DND-41 (cell line): ENCODE data around the gene SLC6A18.

ENCODE experiments used
- ATAC-seq: fragments of 200-7000 bp; cut with Tn5 transposase; 3 replicates; pipeline ENCODE4 v1.9.1; 2021; ENCODE audit warnings: low read depth; ENCODE audit not compliant: insufficient read depth
- DNase-seq: peaks from one replicate; pipeline ENCODE4 v3.0.0-alpha.2; 2020
- H2AFZ ChIP-seq: 2 replicates; pipeline ENCODE4 v1.6.0; 2012; ENCODE audit warnings: low read depth, low read length
- H3K27ac ChIP-seq: 2 replicates; pipeline ENCODE4 v1.5.1; 2012; ENCODE audit warnings: low read length, inconsistent platforms
- H3K27me3 ChIP-seq: fragments of 200-600 bp; sonication (generic); 2 replicates; pipeline ENCODE4 v1.6.0; 2012; ENCODE audit warnings: low read length, mild to moderate bottlenecking, inconsistent platforms; ENCODE audit not compliant: insufficient read depth, poor library complexity
- H3K36me3 ChIP-seq: 2 replicates; pipeline ENCODE4 v1.5.1; 2012; ENCODE audit warnings: low read length, inconsistent platforms; ENCODE audit not compliant: insufficient read depth
- H3K4me1 ChIP-seq: 2 replicates; pipeline ENCODE4 v1.5.1; 2012; ENCODE audit warnings: mild to moderate bottlenecking, low read length; ENCODE audit not compliant: insufficient read depth
- H3K4me2 ChIP-seq: 2 replicates; pipeline ENCODE4 v1.6.0; 2012; ENCODE audit warnings: mild to moderate bottlenecking, moderate library complexity, low read length, inconsistent platforms; ENCODE audit not compliant: insufficient read depth
- H3K4me3 ChIP-seq, 2 experiments: fragments of 200-600 bp in 1 of 2; shearing (Covaris generic) in 1 of 2; 2 replicates each; pipeline ENCODE4 v1.5.1; 2012 to 2016; ENCODE audit warnings: inconsistent platforms in 2 of 2, low read length in 2 of 2, mild to moderate bottlenecking in 2 of 2, low read depth in 1 of 2, moderate library complexity in 1 of 2
- H3K79me2 ChIP-seq: 2 replicates; pipeline ENCODE4 v1.6.0; 2012; ENCODE audit warnings: low read length, inconsistent platforms; ENCODE audit not compliant: insufficient read depth
- H3K9ac ChIP-seq: 2 replicates; pipeline ENCODE4 v1.6.0; 2012; ENCODE audit warnings: low read depth, mild to moderate bottlenecking, inconsistent platforms, low read length, moderate library complexity
- H3K9me3 ChIP-seq: 2 replicates; pipeline ENCODE4 v1.5.1; 2012; ENCODE audit warnings: low read length, moderate library complexity, mild to moderate bottlenecking, inconsistent platforms; ENCODE audit not compliant: insufficient read depth, severe bottlenecking
- H4K20me1 ChIP-seq: 2 replicates; pipeline ENCODE4 v1.6.0; 2012; ENCODE audit warnings: low read length; ENCODE audit not compliant: insufficient read depth
- EZH2 ChIP-seq: IDR thresholded peaks from 3 replicates; pipeline ENCODE4 v1.6.1; 2012; ENCODE audit warnings: borderline replicate concordance, low read depth, mild to moderate bottlenecking, moderate library complexity, low read length, inconsistent platforms; ENCODE audit not compliant: severe bottlenecking
- TF ChIP-seq, protein P1 (sequence below): IDR thresholded peaks from 2 replicates; pipeline ENCODE4 v1.5.1; 2012; ENCODE audit warnings: borderline replicate concordance, low read length, moderate library complexity, mild to moderate bottlenecking; ENCODE audit not compliant: poor library complexity, severe bottlenecking; ENCODE audit errors: extremely low read depth

SLC6A18 gene

DNA sequence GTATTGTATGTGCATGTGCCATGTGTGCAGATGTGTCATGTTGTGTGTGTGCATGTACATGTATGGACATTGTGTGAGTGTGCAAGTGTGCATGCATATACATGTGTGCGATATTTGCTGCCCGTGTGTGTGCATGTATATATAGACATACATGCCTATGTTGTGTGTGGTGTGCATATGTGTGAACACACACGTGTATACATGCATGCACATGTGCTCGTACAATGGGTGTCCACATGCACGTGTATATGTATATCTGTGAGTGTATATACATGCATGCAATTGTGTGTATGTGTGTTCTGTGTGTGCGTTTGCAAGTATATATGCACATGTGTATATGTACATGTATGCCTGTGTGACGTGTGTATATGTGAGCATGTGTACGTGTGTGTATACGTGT is 3.0 kb upstream of the SLC6A18 start:
- H3K36me3 ChIP-seq = no peaks in the 10 kb centered on the region
- no peaks in the 10 kb centered on the region for H3K27me3 ChIP-seq
- no peak overlapping the region for H3K27ac ChIP-seq
- H3K79me2 ChIP-seq = no peaks in the 10 kb centered on the region
- H4K20me1 ChIP-seq = no peaks in the 10 kb centered on the region
- ATAC-seq = no peak
- no peak for DNase-seq
- H3K9me3 ChIP-seq = no peaks in the 10 kb centered on the region
- no peak overlapping the region for H3K9ac ChIP-seq
- H3K4me2 ChIP-seq = no peak overlapping the region
- H3K4me1 ChIP-seq = peaks cover 20% of the 10 kb centered on the region
- H3K4me3 ChIP-seq = no peak overlapping the region
- TF ChIP-seq EZH2 = no peak
- TF ChIP-seq, protein P1, sequence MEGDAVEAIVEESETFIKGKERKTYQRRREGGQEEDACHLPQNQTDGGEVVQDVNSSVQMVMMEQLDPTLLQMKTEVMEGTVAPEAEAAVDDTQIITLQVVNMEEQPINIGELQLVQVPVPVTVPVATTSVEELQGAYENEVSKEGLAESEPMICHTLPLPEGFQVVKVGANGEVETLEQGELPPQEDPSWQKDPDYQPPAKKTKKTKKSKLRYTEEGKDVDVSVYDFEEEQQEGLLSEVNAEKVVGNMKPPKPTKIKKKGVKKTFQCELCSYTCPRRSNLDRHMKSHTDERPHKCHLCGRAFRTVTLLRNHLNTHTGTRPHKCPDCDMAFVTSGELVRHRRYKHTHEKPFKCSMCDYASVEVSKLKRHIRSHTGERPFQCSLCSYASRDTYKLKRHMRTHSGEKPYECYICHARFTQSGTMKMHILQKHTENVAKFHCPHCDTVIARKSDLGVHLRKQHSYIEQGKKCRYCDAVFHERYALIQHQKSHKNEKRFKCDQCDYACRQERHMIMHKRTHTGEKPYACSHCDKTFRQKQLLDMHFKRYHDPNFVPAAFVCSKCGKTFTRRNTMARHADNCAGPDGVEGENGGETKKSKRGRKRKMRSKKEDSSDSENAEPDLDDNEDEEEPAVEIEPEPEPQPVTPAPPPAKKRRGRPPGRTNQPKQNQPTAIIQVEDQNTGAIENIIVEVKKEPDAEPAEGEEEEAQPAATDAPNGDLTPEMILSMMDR = no peak
- H2AFZ ChIP-seq = no peak overlapping the region

DNA sequence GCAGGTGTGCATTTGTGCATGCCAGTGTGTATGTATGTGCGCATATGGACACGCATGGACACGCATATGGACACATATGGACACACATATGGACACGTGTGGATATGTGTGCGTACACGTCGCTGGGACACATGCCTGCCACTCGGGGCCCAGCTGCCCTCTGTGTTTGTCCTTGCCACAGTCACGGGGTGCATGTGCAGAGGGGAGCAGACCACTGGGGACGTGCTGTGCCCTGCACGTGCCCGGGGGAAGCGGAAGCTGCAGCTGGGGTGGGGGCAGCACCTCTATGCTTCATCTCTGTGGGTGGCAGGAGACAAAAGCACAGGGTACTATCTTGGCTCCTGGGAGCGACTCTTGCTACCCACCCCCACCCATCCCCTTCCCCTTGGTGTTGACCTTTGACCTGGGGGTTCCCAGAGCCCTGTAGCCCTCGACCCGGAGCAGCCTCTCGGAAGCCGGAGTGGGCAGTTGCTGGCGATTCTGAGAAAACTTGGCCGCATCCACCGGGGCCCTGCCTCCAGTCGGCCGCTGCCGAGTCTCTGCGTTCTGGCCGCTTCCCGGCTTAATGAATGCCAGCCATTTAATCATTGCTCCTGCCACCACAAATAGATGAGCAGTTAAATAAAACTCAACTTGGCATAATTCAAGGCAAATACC is 2.4 kb upstream of the SLC6A18 start:
- H3K4me1 ChIP-seq = peaks cover 14% of the 10 kb centered on the region
- no peak overlapping the region for H3K4me2 ChIP-seq
- H3K27ac ChIP-seq = no peak overlapping the region
- no peak for TF ChIP-seq EZH2
- TF ChIP-seq, protein P1 = no peak
- no peaks in the 10 kb centered on the region for H3K27me3 ChIP-seq
- H2AFZ ChIP-seq = no peak overlapping the region
- H3K4me3 ChIP-seq = no peak overlapping the region
- no peaks in the 10 kb centered on the region for H4K20me1 ChIP-seq
- no peaks in the 10 kb centered on the region for H3K79me2 ChIP-seq
- DNase-seq (no peak), ATAC-seq (no peak)
- H3K9me3 ChIP-seq = no peaks in the 10 kb centered on the region
- no peaks in the 10 kb centered on the region for H3K36me3 ChIP-seq
- no peak overlapping the region for H3K9ac ChIP-seq

DNA sequence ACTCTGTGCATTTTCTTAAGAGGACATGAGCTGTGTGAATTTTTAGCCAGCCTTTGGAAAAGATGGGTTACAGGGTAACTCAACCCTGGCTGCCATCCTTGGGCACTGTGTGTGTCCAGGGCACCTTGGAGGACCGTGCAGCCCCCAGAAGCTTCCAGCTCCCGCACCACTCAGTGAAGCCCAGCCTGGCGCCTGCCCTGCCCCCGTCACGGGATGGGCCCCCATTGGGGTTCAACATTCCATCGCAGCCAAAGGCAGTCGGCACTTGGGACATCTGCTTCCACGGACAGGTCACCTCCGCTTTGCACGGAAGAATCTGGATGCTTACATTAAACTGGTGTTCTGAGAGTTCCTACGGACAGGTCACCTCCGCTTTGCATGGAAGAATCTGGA is 1.9 kb upstream of the SLC6A18 start:
- Histone ChIP-seq H2AFZ (no peak overlapping the region), H3K4me1 (peaks cover 11% of the 10 kb centered on the region), H3K79me2 (no peaks in the 10 kb centered on the region), H3K27me3 (no peaks in the 10 kb centered on the region), H3K4me3 (no peak overlapping the region), H3K9ac (no peak overlapping the region), H4K20me1 (no peaks in the 10 kb centered on the region), H3K27ac (no peak overlapping the region), H3K9me3 (no peaks in the 10 kb centered on the region), H3K4me2 (no peak overlapping the region), H3K36me3 (no peaks in the 10 kb centered on the region)
- no peak for DNase-seq
- ATAC-seq = no peak
- TF ChIP-seq, protein P1 = no peak
- TF ChIP-seq EZH2 = no peak

DNA sequence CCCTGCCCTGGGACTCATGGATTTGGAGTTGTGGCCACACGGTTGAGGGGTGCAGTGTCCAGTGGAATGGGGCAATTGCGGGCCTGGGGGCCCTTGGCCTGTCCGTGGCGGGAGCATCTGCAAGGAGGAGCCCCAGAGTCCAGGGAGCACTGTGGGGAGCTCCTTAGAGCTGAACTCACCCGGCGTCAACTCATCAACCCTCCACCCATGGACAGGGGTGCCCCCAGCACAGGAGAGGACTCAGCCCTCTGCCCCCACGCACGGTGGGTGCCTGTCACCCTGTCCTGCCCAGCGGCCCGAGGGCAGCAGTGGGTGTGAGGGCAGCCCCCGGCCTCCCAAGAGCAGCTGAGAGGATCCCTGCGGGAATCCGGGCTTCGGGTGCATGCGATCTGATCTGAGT is 550 bp upstream of the SLC6A18 start:
- TF ChIP-seq, protein P1 = no peak
- no peak for TF ChIP-seq EZH2
- no peaks in the 10 kb centered on the region for H3K79me2 ChIP-seq
- no peaks in the 10 kb centered on the region for H4K20me1 ChIP-seq
- no peaks in the 10 kb centered on the region for H3K36me3 ChIP-seq
- DNase-seq (no peak), ATAC-seq (no peak)
- H3K27ac ChIP-seq = no peak overlapping the region
- H3K9me3 ChIP-seq = no peaks in the 10 kb centered on the region
- no peak overlapping the region for H3K4me2 ChIP-seq
- H3K27me3 ChIP-seq = no peaks in the 10 kb centered on the region
- H2AFZ ChIP-seq = no peak overlapping the region
- peaks cover 16% of the 10 kb centered on the region for H3K4me1 ChIP-seq
- H3K9ac ChIP-seq = no peak overlapping the region
- H3K4me3 ChIP-seq = no peak overlapping the region
